ENCODE data around the gene DGKK. TPM values are rescaled to one million over a fixed set of nuclear protein-coding genes. Genes with fewer than 3 reads are reported as not detected.

DGKK gene
- total and polyA plus RNA-seq, 4 donors = 2.9 TPM; not detected in 3

- H3K9ac ChIP-seq (ENCODE audit: low read depth in 1 of 2, low read length in 2 of 2) = no peak overlapping the region
- H3K36me3 ChIP-seq (ENCODE audit: control insufficient read depth in 4 of 4, insufficient read depth in 3 of 4, low read depth in 1 of 4, low read length in 3 of 4) = no peaks in the 10 kb centered on the region
- H3K4me3 ChIP-seq (ENCODE audit: low read depth in 1 of 3, low read length in 3 of 3) = no peak overlapping the region
- H3K27me3 ChIP-seq (ENCODE audit: control insufficient read depth in 4 of 4, insufficient read depth in 4 of 4, low read length in 3 of 4) = peaks cover 0 to 3% (median 0%) of the 10 kb centered on the region in 4 donors
- TF ChIP-seq SP1 (IDR thresholded peaks at IDR 0.05) (no peak), RAD21 (IDR thresholded peaks at IDR 0.05) (no peak), JUND (IDR thresholded peaks at IDR 0.05) (no peak), NR2F2 (IDR thresholded peaks at IDR 0.05) (no peak), CTCF (IDR thresholded peaks at IDR 0.05; ENCODE audit: low read depth, low read length, missing input control) (no peak), ZBTB33 (IDR thresholded peaks at IDR 0.05) (no peak), YY1 (IDR thresholded peaks at IDR 0.05) (no peak), EGR1 (IDR thresholded peaks at IDR 0.05; ENCODE audit: low read depth in 2 of 2) (no peak), FOXA2 (IDR thresholded peaks at IDR 0.05) (no peak), MAX (IDR thresholded peaks at IDR 0.05) (no peak), HNF4G (IDR thresholded peaks at IDR 0.05) (no peak), HNF4A (conservative IDR thresholded peaks at IDR 0.05) (no peak), RXRA (IDR thresholded peaks at IDR 0.05) (no peak), REST (IDR thresholded peaks at IDR 0.05) (no peak), GABPA (IDR thresholded peaks at IDR 0.05 in 1 of 2, conservative IDR thresholded peaks at IDR 0.05 in 1 of 2) (no peak), ATF3 (IDR thresholded peaks at IDR 0.05) (no peak), FOXA1 (IDR thresholded peaks at IDR 0.05) (no peak), TAF1 (conservative IDR thresholded peaks at IDR 0.05) (no peak)
- WGBS = 86% methylated on average over 6 of the region's 6 CpGs
- no peaks in the 10 kb centered on the region for H3K9me3 ChIP-seq (ENCODE audit: control insufficient read depth in 4 of 4, low read length in 3 of 4)
- DNase-seq (ENCODE audit: low spot score) = no peak
- H3K4me1 ChIP-seq (ENCODE audit: control insufficient read depth in 4 of 4, insufficient read depth in 4 of 4, low read length in 3 of 4) = no peaks in the 10 kb centered on the region
- H3K27ac ChIP-seq (ENCODE audit: low read depth in 1 of 2, low read length in 2 of 2) = no peak overlapping the region
Measured at GRCh38 chrX:50436797-50437196, 33.8 kb downstream of the DGKK start.

All from liver (tissue), 9 donors.